IMR-90 (cell line): ENCODE results near the gene CTIF.

Source experiments
- BHLHE40 ChIP-seq: fragments of 150-350 bp; IDR thresholded peaks from 2 replicates; pipeline ENCODE4 v1.6.1; 2016; ENCODE audit warnings: mild to moderate bottlenecking, low read depth, low read length
- NFE2L2 ChIP-seq: fragments of 150-350 bp; IDR thresholded peaks from 2 replicates; pipeline ENCODE4 v1.6.1; 2016; ENCODE audit warnings: low read depth, mild to moderate bottlenecking, low read length
- POLR2A ChIP-seq: IDR thresholded peaks from 2 replicates; pipeline ENCODE4 v1.6.1; 2012; ENCODE audit warnings: mild to moderate bottlenecking, low read depth, low read length
- TF ChIP-seq, protein P1 (sequence below): conservative IDR thresholded peaks from 2 replicates; pipeline ENCODE4 v1.5.1; 2012; ENCODE audit warnings: mild to moderate bottlenecking, low read depth, low read length, improper control_type of control experiment

DNA sequence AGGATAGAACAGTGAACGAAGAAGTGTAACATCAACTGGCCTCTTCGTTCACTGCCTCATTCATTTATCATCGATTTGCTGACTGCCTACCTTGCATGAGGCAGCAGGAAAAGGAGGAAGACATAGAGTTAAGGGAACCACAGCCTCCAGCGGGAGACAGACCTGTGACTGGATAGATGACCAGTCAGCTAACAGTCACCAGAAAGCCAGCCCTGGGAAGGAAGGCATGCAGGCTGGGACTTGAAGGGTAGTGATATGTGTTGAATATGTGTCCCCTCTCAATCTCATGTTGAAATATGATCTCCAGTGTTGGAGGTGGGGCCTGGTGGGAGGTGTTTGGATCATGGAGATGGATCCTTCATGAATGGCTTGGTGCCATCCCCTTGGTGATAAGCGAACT lies 58.3 kb downstream of the CTIF start:
- TF ChIP-seq NFE2L2 = no peak
- TF ChIP-seq BHLHE40 = no peak
- no peak for TF ChIP-seq POLR2A
- TF ChIP-seq, protein P1, sequence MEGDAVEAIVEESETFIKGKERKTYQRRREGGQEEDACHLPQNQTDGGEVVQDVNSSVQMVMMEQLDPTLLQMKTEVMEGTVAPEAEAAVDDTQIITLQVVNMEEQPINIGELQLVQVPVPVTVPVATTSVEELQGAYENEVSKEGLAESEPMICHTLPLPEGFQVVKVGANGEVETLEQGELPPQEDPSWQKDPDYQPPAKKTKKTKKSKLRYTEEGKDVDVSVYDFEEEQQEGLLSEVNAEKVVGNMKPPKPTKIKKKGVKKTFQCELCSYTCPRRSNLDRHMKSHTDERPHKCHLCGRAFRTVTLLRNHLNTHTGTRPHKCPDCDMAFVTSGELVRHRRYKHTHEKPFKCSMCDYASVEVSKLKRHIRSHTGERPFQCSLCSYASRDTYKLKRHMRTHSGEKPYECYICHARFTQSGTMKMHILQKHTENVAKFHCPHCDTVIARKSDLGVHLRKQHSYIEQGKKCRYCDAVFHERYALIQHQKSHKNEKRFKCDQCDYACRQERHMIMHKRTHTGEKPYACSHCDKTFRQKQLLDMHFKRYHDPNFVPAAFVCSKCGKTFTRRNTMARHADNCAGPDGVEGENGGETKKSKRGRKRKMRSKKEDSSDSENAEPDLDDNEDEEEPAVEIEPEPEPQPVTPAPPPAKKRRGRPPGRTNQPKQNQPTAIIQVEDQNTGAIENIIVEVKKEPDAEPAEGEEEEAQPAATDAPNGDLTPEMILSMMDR = no peak
